ENCODE measurements around the gene PMEPA1. TPM values are rescaled to one million over a fixed set of nuclear protein-coding genes. Genes with fewer than 3 reads are reported as not detected.

PMEPA1 gene
- total and polyA plus RNA-seq, 4 donors = 0.61 to 1.5 (median 1.1) TPM

GRCh38 chr20:57698116-57698866 is 11.5 kb downstream of the PMEPA1 start:
- Histone ChIP-seq H3K36me3 (ENCODE audit: control insufficient read depth in 4 of 4, insufficient read depth in 3 of 4, low read depth in 1 of 4, low read length in 3 of 4) (no peaks in the 10 kb centered on the region), H3K27me3 (ENCODE audit: control insufficient read depth in 4 of 4, insufficient read depth in 4 of 4, low read length in 3 of 4) (no peaks in the 10 kb centered on the region), H3K9ac (ENCODE audit: low read depth in 1 of 2, low read length in 2 of 2) (no peak overlapping the region), H3K4me1 (ENCODE audit: control insufficient read depth in 4 of 4, insufficient read depth in 4 of 4, low read length in 3 of 4) (no peaks in the 10 kb centered on the region), H3K4me3 (ENCODE audit: low read depth in 1 of 3, low read length in 3 of 3) (no peak overlapping the region), H3K9me3 (ENCODE audit: control insufficient read depth in 4 of 4, low read length in 3 of 4) (no peaks in the 10 kb centered on the region), H3K27ac (ENCODE audit: low read depth in 1 of 2, low read length in 2 of 2) (no peak overlapping the region)
- no peak for DNase-seq (ENCODE audit: low spot score)
- 70% methylated on average over 17 of the region's 17 CpGs for WGBS
- no peak for TF ChIP-seq HNF4A (conservative IDR thresholded peaks at IDR 0.05)
- TF ChIP-seq RXRA (IDR thresholded peaks at IDR 0.05) = no peak
- TF ChIP-seq HNF4G (IDR thresholded peaks at IDR 0.05) = no peak
- no peak for TF ChIP-seq RAD21 (IDR thresholded peaks at IDR 0.05)
- no peak for TF ChIP-seq NR2F2 (IDR thresholded peaks at IDR 0.05)
- TF ChIP-seq ATF3 (IDR thresholded peaks at IDR 0.05) = no peak
- no peak for TF ChIP-seq SP1 (IDR thresholded peaks at IDR 0.05)
- no peak for TF ChIP-seq EGR1 (IDR thresholded peaks at IDR 0.05; ENCODE audit: low read depth in 2 of 2)
- TF ChIP-seq, protein P1, sequence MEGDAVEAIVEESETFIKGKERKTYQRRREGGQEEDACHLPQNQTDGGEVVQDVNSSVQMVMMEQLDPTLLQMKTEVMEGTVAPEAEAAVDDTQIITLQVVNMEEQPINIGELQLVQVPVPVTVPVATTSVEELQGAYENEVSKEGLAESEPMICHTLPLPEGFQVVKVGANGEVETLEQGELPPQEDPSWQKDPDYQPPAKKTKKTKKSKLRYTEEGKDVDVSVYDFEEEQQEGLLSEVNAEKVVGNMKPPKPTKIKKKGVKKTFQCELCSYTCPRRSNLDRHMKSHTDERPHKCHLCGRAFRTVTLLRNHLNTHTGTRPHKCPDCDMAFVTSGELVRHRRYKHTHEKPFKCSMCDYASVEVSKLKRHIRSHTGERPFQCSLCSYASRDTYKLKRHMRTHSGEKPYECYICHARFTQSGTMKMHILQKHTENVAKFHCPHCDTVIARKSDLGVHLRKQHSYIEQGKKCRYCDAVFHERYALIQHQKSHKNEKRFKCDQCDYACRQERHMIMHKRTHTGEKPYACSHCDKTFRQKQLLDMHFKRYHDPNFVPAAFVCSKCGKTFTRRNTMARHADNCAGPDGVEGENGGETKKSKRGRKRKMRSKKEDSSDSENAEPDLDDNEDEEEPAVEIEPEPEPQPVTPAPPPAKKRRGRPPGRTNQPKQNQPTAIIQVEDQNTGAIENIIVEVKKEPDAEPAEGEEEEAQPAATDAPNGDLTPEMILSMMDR (IDR thresholded peaks at IDR 0.05; ENCODE audit: low read depth, low read length, missing input control) = no peak
- TF ChIP-seq REST (IDR thresholded peaks at IDR 0.05) = no peak
- no peak for TF ChIP-seq GABPA (IDR thresholded peaks at IDR 0.05 in 1 of 2, conservative IDR thresholded peaks at IDR 0.05 in 1 of 2)
- no peak for TF ChIP-seq ZBTB33 (IDR thresholded peaks at IDR 0.05)
- TF ChIP-seq FOXA2 (IDR thresholded peaks at IDR 0.05) = no peak

- 50% methylated on average over 7 of the region's 7 CpGs for WGBS
- Histone ChIP-seq H3K9ac (ENCODE audit: low read depth in 1 of 2, low read length in 2 of 2) (no peak overlapping the region), H3K36me3 (ENCODE audit: control insufficient read depth in 4 of 4, insufficient read depth in 3 of 4, low read depth in 1 of 4, low read length in 3 of 4) (no peaks in the 10 kb centered on the region), H3K4me1 (ENCODE audit: control insufficient read depth in 4 of 4, insufficient read depth in 4 of 4, low read length in 3 of 4) (no peaks in the 10 kb centered on the region), H3K9me3 (ENCODE audit: control insufficient read depth in 4 of 4, low read length in 3 of 4) (no peaks in the 10 kb centered on the region), H3K4me3 (ENCODE audit: low read depth in 1 of 3, low read length in 3 of 3) (no peak overlapping the region), H3K27ac (ENCODE audit: low read depth in 1 of 2, low read length in 2 of 2) (no peak overlapping the region), H3K27me3 (ENCODE audit: control insufficient read depth in 4 of 4, insufficient read depth in 4 of 4, low read length in 3 of 4) (no peaks in the 10 kb centered on the region)
- no peak for DNase-seq (ENCODE audit: low spot score)
- TF ChIP-seq HNF4G (IDR thresholded peaks at IDR 0.05) (no peak), RXRA (IDR thresholded peaks at IDR 0.05) (no peak), YY1 (IDR thresholded peaks at IDR 0.05) (no peak), EGR1 (IDR thresholded peaks at IDR 0.05; ENCODE audit: low read depth in 2 of 2) (no peak), REST (IDR thresholded peaks at IDR 0.05) (no peak), TAF1 (conservative IDR thresholded peaks at IDR 0.05) (no peak), GABPA (IDR thresholded peaks at IDR 0.05 in 1 of 2, conservative IDR thresholded peaks at IDR 0.05 in 1 of 2) (no peak), NR2F2 (IDR thresholded peaks at IDR 0.05) (no peak), MAX (IDR thresholded peaks at IDR 0.05) (no peak), HNF4A (conservative IDR thresholded peaks at IDR 0.05) (no peak), ATF3 (IDR thresholded peaks at IDR 0.05) (no peak), ZBTB33 (IDR thresholded peaks at IDR 0.05) (no peak)
Measured at GRCh38 chr20:57697543-57697942, 12.3 kb downstream of the PMEPA1 start.
